ENCODE data around the gene NEMP1.

DNA sequence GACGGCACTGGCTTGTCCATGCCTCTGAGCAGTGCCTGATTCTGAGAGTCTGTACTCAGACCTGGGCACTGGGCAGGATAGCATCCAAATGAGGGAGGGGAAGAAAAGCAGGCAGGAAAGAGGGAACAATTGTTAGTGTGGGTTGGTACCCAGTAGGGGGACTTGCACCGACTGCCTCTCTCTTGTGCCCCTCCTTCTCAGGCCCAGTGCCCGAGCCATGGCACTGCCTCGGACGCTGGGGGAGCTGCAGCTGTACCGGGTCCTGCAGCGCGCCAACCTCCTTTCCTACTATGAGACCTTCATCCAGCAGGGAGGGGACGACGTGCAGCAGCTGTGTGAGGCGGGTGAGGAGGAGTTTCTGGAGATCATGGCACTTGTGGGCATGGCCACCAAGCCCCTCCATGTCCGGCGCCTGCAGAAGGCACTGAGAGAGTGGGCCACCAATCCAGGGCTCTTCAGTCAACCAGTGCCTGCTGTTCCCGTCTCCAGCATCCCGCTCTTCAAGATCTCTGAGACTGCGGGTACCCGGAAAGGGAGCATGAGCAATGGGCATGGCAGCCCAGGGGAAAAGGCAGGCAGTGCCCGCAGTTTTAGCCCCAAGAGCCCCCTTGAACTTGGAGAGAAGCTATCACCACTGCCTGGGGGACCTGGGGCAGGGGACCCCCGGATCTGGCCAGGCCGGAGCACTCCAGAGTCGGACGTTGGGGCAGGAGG, 12.5 kb upstream of the NEMP1 start:
- TF ChIP-seq CTCF (conservative IDR thresholded peaks at IDR 0.05): no peak
- TF ChIP-seq EZH2 (IDR thresholded peaks at IDR 0.05; ENCODE audit: low read depth): no peak

Data from PC-9 (cell line).